ENCODE measurements around the gene TRAK2.
"Not testable (repeated sequence)": the region's sequence is repeated elsewhere in the genome, so short reads cannot be mapped to it uniquely, and the experiment has no call there.

The TRAK2 gene

GRCh38 chr2:201451292-201452057 is at the start of gene TRAK2, which contains the start of gene STRADB:
Gene TRAK2, minus strand, starts transcription at chr2:201451458. Its CDS starts 30,951 bp downstream, at chr2:201420507.
Gene STRADB, plus strand, starts transcription at chr2:201451740. Its CDS starts 3,101 bp downstream, at chr2:201454841.
- in situ Hi-C loops (cut with MboI; ENCODE audit: low sequenced_read_pairs) = no loop called here

- in situ Hi-C loops (cut with MboI; ENCODE audit: low sequenced_read_pairs) = no loop called here
These were observed 49.3 kb upstream of the TRAK2 start for GRCh38 chr2:201500534-201500933.

GRCh38 chr2:201496785-201497184 is 45.5 kb upstream of the TRAK2 start:
- in situ Hi-C loops (cut with MboI; ENCODE audit: low sequenced_read_pairs) = no loop called here

- in situ Hi-C loops (cut with MboI; ENCODE audit: low sequenced_read_pairs) = no loop called here
These were observed 39.0 kb upstream of the TRAK2 start for GRCh38 chr2:201490291-201490690.

GRCh38 chr2:201484805-201485204 is 33.5 kb upstream of the TRAK2 start:
- in situ Hi-C loops (cut with MboI; ENCODE audit: low sequenced_read_pairs) = no loop called here

- in situ Hi-C loops (cut with MboI; ENCODE audit: low sequenced_read_pairs) = not testable (repeated sequence)
These were observed 32.5 kb upstream of the TRAK2 start for GRCh38 chr2:201483758-201484157.

- in situ Hi-C loops (cut with MboI; ENCODE audit: low sequenced_read_pairs) = no loop called here
These were observed 32.1 kb upstream of the TRAK2 start for GRCh38 chr2:201483342-201483741.

- in situ Hi-C loops (cut with MboI; ENCODE audit: low sequenced_read_pairs) = no loop called here
These were observed 31.3 kb upstream of the TRAK2 start for GRCh38 chr2:201482543-201482942.

- in situ Hi-C loops (cut with MboI; ENCODE audit: low sequenced_read_pairs) = no loop called here
These were observed 21.2 kb upstream of the TRAK2 start for GRCh38 chr2:201472411-201472810.

- in situ Hi-C loops (cut with MboI; ENCODE audit: low sequenced_read_pairs) = no loop called here
These were observed 20.6 kb upstream of the TRAK2 start for GRCh38 chr2:201471732-201472393.

- in situ Hi-C loops (cut with MboI; ENCODE audit: low sequenced_read_pairs) = no loop called here
These were observed 19.8 kb upstream of the TRAK2 start for GRCh38 chr2:201470821-201471731.

GRCh38 chr2:201467666-201468065 is 16.4 kb upstream of the TRAK2 start:
- in situ Hi-C loops (cut with MboI; ENCODE audit: low sequenced_read_pairs) = no loop called here

- in situ Hi-C loops (cut with MboI; ENCODE audit: low sequenced_read_pairs) = no loop called here
These were observed 14.9 kb upstream of the TRAK2 start for GRCh38 chr2:201466050-201466675.

GRCh38 chr2:201465524-201465971 is 14.3 kb upstream of the TRAK2 start:
- in situ Hi-C loops (cut with MboI; ENCODE audit: low sequenced_read_pairs) = no loop called here

GRCh38 chr2:201464547-201464946 is 13.3 kb upstream of the TRAK2 start:
- in situ Hi-C loops (cut with MboI; ENCODE audit: low sequenced_read_pairs) = no loop called here

- in situ Hi-C loops (cut with MboI; ENCODE audit: low sequenced_read_pairs) = no loop called here
These were observed 9.3 kb upstream of the TRAK2 start for GRCh38 chr2:201460532-201460931.

- in situ Hi-C loops (cut with MboI; ENCODE audit: low sequenced_read_pairs) = no loop called here
These were observed 7.1 kb upstream of the TRAK2 start for GRCh38 chr2:201458381-201458780.

- in situ Hi-C loops (cut with MboI; ENCODE audit: low sequenced_read_pairs) = no loop called here
These were observed 1.8 kb upstream of the TRAK2 start for GRCh38 chr2:201452922-201453643.

GRCh38 chr2:201452058-201452921 is 1.0 kb upstream of the TRAK2 start:
- in situ Hi-C loops (cut with MboI; ENCODE audit: low sequenced_read_pairs) = no loop called here

Measured in HL-60/S4 treated with retinoic acid at 250 ng/mL for 4 days and 3 days (cell line).